PC-9 (cell line): ENCODE measurements around the gene TMEM184C. TPM values are rescaled to one million over a fixed set of nuclear protein-coding genes. Genes with fewer than 3 reads are reported as not detected.

Experiments used
- BruUV-seq: library from RNA; stranded (reverse); fragments of 400-500 nt; replicated peaks from 2 replicates; lab custom pipeline; 2021; lab: Mats Ljungman, UMichigan
- CTCF ChIA-PET: fragments of 300-600 bp; sonication (Branson Sonifier 250); formaldehyde crosslinking; loops from one replicate; lab custom pipeline; 2022; ENCODE audit warnings: antibody characterized with exemption; lab: Charles Lee
- POLR2A ChIA-PET: fragments of 300-600 bp; sonication (Branson Sonifier 250); formaldehyde crosslinking; loops from one replicate; lab custom pipeline; 2022; ENCODE audit warnings: antibody characterized with exemption; ENCODE audit not compliant: unreplicated experiment; lab: Charles Lee
- DNase-seq, 2 experiments: peaks; one replicate each; pipeline versions ENCODE4 v3.0.0 to v3.0.0-alpha.2; 2015 to 2022; ENCODE audit warnings: mixed read lengths in 1 of 2
- H2AFZ ChIP-seq: fragments of 200-600 bp; sonication (generic); 2 replicates; pipeline ENCODE4 v1.8.1; 2017; ENCODE audit warnings: antibody characterized with exemption
- H3F3A ChIP-seq: fragments of 200-600 bp; sonication (generic); 2 replicates; pipeline ENCODE4 v1.8.1; 2017; ENCODE audit warnings: antibody characterized with exemption, mild to moderate bottlenecking, low read depth; ENCODE audit not compliant: insufficient read depth
- H3K27ac ChIP-seq: fragments of 200-600 bp; sonication (generic); 2 replicates; pipeline ENCODE4 v1.6.1; 2016; ENCODE audit warnings: mixed run types
- H3K27me3 ChIP-seq: fragments of 200-600 bp; sonication (generic); 2 replicates; pipeline ENCODE4 v1.6.1; 2016; ENCODE audit warnings: low read depth, mixed run types; ENCODE audit not compliant: insufficient read depth
- H3K36me3 ChIP-seq: fragments of 200-600 bp; sonication (generic); 2 replicates; pipeline ENCODE4 v1.6.1; 2016; ENCODE audit warnings: low read depth, mixed run types
- H3K4me1 ChIP-seq: fragments of 200-600 bp; sonication (generic); replicated peaks from 2 replicates; pipeline ENCODE4 v1.6.1; 2016; ENCODE audit warnings: mixed run types; ENCODE audit not compliant: insufficient read depth
- H3K4me2 ChIP-seq: fragments of 200-600 bp; sonication (generic); 2 replicates; pipeline ENCODE4 v1.6.1; 2017; ENCODE audit warnings: mixed run types
- H3K4me3 ChIP-seq: fragments of 200-600 bp; sonication (generic); 2 replicates; pipeline ENCODE4 v1.6.1; 2016; ENCODE audit warnings: mixed run types
- H3K79me2 ChIP-seq: fragments of 200-600 bp; sonication (generic); 2 replicates; pipeline ENCODE4 v1.6.1; 2017; ENCODE audit warnings: low read depth, mixed run types
- H3K9me2 ChIP-seq: fragments of 200-600 bp; sonication (generic); 2 replicates; pipeline ENCODE4 v1.8.1; 2017; ENCODE audit warnings: mild to moderate bottlenecking; ENCODE audit not compliant: insufficient read depth
- H3K9me3 ChIP-seq: fragments of 200-600 bp; sonication (generic); 2 replicates; pipeline ENCODE4 v1.8.1; 2016; ENCODE audit warnings: low read depth; ENCODE audit not compliant: insufficient read depth
- H4K20me1 ChIP-seq: fragments of 200-600 bp; sonication (generic); 2 replicates; pipeline ENCODE4 v1.8.1; 2017; ENCODE audit not compliant: insufficient read depth
- CTCF ChIP-seq: fragments of 200-600 bp; sonication (generic); conservative IDR thresholded peaks from 2 replicates; pipeline ENCODE4 v1.6.1; 2017; ENCODE audit warnings: mixed run types, antibody characterized with exemption, mild to moderate bottlenecking, moderate library complexity
- EZH2 ChIP-seq: fragments of 200-600 bp; sonication (generic); IDR thresholded peaks from 2 replicates; pipeline ENCODE4 v1.8.0; 2017; ENCODE audit warnings: antibody characterized with exemption, low read depth
- intact Hi-C: fragments of 100-400 bp; cut with micrococcal nuclease; formaldehyde crosslinking; loops from one replicate; pipeline ENCODE4 v1.10.0; 2022; ENCODE audit not compliant: unreplicated experiment
- total RNA-seq: library from RNA; stranded (reverse); gene quantifications from 2 replicates; pipeline ENCODE4 v1.2.3, GENCODE V29; 2021

Gene TMEM184C
- total RNA-seq, 1 experiment from 2014 or later = 40.4 TPM

GRCh38 chr4:147626903-147627302 is 9.7 kb downstream of the TMEM184C start:
- ChIA-PET CTCF (no interaction called here), POLR2A (no interaction called here)
- TF ChIP-seq CTCF (no peak), EZH2 (no peak)
- Histone ChIP-seq H3K4me3 (no peak overlapping the region), H3F3A (no peaks in the 10 kb centered on the region), H4K20me1 (no peaks in the 10 kb centered on the region), H3K27ac (no peak overlapping the region), H2AFZ (no peak overlapping the region), H3K79me2 (no peaks in the 10 kb centered on the region), H3K4me2 (no peak overlapping the region), H3K9me2 (no peaks in the 10 kb centered on the region), H3K4me1 (no peaks in the 10 kb centered on the region), H3K36me3 (peaks cover 10% of the 10 kb centered on the region; the same call in 1 of the 2 replicates), H3K9me3 (no peaks in the 10 kb centered on the region), H3K27me3 (no peaks in the 10 kb centered on the region)
- no TSS peak for BruUV-seq
- intact Hi-C loops = no loop called here
- DNase-seq = no peak

GRCh38 chr4:147628415-147628814 is 11.2 kb downstream of the TMEM184C start:
- no peaks in the 10 kb centered on the region for H3K27me3 ChIP-seq
- POLR2A ChIA-PET = interaction anchor here (0.7 kb wide), 1 partner anchor 154 kb away, joined by 4 read pairs; no protein-coding TSS in a partner anchor
- no peak for TF ChIP-seq EZH2
- TF ChIP-seq CTCF = no peak
- no peaks in the 10 kb centered on the region for H3K9me3 ChIP-seq
- CTCF ChIA-PET = no interaction called here
- DNase-seq = no peak
- no peaks in the 10 kb centered on the region for H3K79me2 ChIP-seq
- H3K4me3 ChIP-seq = no peak overlapping the region
- H3K4me2 ChIP-seq = no peak overlapping the region
- no peaks in the 10 kb centered on the region for H3K4me1 ChIP-seq
- no peaks in the 10 kb centered on the region for H3K9me2 ChIP-seq
- H3F3A ChIP-seq = no peaks in the 10 kb centered on the region
- no TSS peak for BruUV-seq
- intact Hi-C loops = no loop called here
- H4K20me1 ChIP-seq = no peaks in the 10 kb centered on the region
- no peak overlapping the region for H2AFZ ChIP-seq
- H3K36me3 ChIP-seq = peaks cover 10% of the 10 kb centered on the region; the same call in 1 of the 2 replicates
- H3K27ac ChIP-seq = no peak overlapping the region

- BruUV-seq = no TSS peak
- H2AFZ ChIP-seq = no peak overlapping the region
- no peaks in the 10 kb centered on the region for H3K4me1 ChIP-seq
- H3K36me3 ChIP-seq = peaks cover 10% of the 10 kb centered on the region
- H3F3A ChIP-seq = no peaks in the 10 kb centered on the region
- CTCF ChIA-PET = no interaction called here
- H3K4me3 ChIP-seq = no peak overlapping the region
- no peak overlapping the region for H3K27ac ChIP-seq
- no peaks in the 10 kb centered on the region for H3K9me3 ChIP-seq
- H4K20me1 ChIP-seq = no peaks in the 10 kb centered on the region
- H3K4me2 ChIP-seq = no peak overlapping the region
- DNase-seq = no peak
- POLR2A ChIA-PET = no interaction called here
- no peaks in the 10 kb centered on the region for H3K79me2 ChIP-seq
- no peak for TF ChIP-seq EZH2
- no peak for TF ChIP-seq CTCF
- intact Hi-C loops = no loop called here
- no peaks in the 10 kb centered on the region for H3K27me3 ChIP-seq
- no peaks in the 10 kb centered on the region for H3K9me2 ChIP-seq
These were observed 12.9 kb downstream of the TMEM184C start for GRCh38 chr4:147629783-147630730.
